HEK293T (cell line): ENCODE measurements around the gene BCO2.
"Not testable (repeated sequence)": the region's sequence is repeated elsewhere in the genome, so short reads cannot be mapped to it uniquely, and the experiment has no call there.

Source experiments
- CTCF ChIA-PET: fragments of 350-600 bp; formaldehyde crosslinking; extraction: SDS; loops from one replicate; lab custom pipeline; 2021; ENCODE audit warnings: antibody characterized with exemption, inconsistent platforms; lab: Yijun Ruan, JAX
- POLR2A ChIA-PET: fragments of 350-600 bp; formaldehyde crosslinking; extraction: SDS; loops from one replicate; lab custom pipeline; 2020; ENCODE audit warnings: antibody characterized with exemption, inconsistent platforms; lab: Yijun Ruan, JAX
- DNase-seq: peaks from one replicate; pipeline ENCODE4 v3.0.0; 2012; ENCODE audit warnings: mixed read lengths; ENCODE audit errors: extremely low spot score
- ARNT ChIP-seq: fragments of 450-650 bp; IDR thresholded peaks from 2 replicates; pipeline ENCODE4 v1.6.1; 2017; ENCODE audit warnings: mild to moderate bottlenecking
- BHLHE40 ChIP-seq: fragments of 450-650 bp; IDR thresholded peaks from 2 replicates; pipeline ENCODE4 v1.6.1; 2016; ENCODE audit warnings: mild to moderate bottlenecking, moderate library complexity, borderline replicate concordance
- CTBP1 ChIP-seq: fragments of 450-650 bp; IDR thresholded peaks from 2 replicates; pipeline ENCODE4 v1.6.1; 2016; ENCODE audit warnings: borderline replicate concordance
- ELF4 ChIP-seq: fragments of 450-650 bp; IDR thresholded peaks from 2 replicates; pipeline ENCODE4 v1.6.1; 2017; ENCODE audit warnings: antibody characterized with exemption
- FOXA1 ChIP-seq: fragments of 450-650 bp; IDR thresholded peaks from 2 replicates; pipeline ENCODE4 v1.6.1; 2016; ENCODE audit warnings: mild to moderate bottlenecking
- FOXK2 ChIP-seq: fragments of 450-650 bp; IDR thresholded peaks from 2 replicates; pipeline ENCODE4 v1.6.1; 2016; ENCODE audit warnings: mild to moderate bottlenecking
- FOXM1 ChIP-seq: fragments of 450-650 bp; IDR thresholded peaks from 2 replicates; pipeline ENCODE4 v1.6.1; 2017; ENCODE audit warnings: mild to moderate bottlenecking, borderline replicate concordance
- HDGF ChIP-seq: fragments of 450-650 bp; IDR thresholded peaks from 2 replicates; pipeline ENCODE4 v1.6.1; 2017; ENCODE audit warnings: antibody characterized with exemption, borderline replicate concordance
- L3MBTL2 ChIP-seq: fragments of 450-650 bp; conservative IDR thresholded peaks from 2 replicates; pipeline ENCODE4 v1.6.1; 2016; ENCODE audit warnings: mild to moderate bottlenecking
- LEF1 ChIP-seq: fragments of 450-650 bp; IDR thresholded peaks from 2 replicates; pipeline ENCODE4 v1.6.1; 2017; ENCODE audit warnings: mild to moderate bottlenecking, borderline replicate concordance
- NFRKB ChIP-seq: fragments of 450-650 bp; IDR thresholded peaks from 2 replicates; pipeline ENCODE4 v1.6.1; 2016; ENCODE audit warnings: mild to moderate bottlenecking, moderate library complexity
- PKNOX1 ChIP-seq: fragments of 450-650 bp; IDR thresholded peaks from 2 replicates; pipeline ENCODE4 v1.6.1; 2016
- SP1 ChIP-seq: fragments of 450-650 bp; IDR thresholded peaks from 2 replicates; pipeline ENCODE4 v1.6.1; 2017
- SUZ12 ChIP-seq: fragments of 450-650 bp; IDR thresholded peaks from 2 replicates; pipeline ENCODE4 v1.6.1; 2016; ENCODE audit warnings: mild to moderate bottlenecking
- TARDBP ChIP-seq: fragments of 450-650 bp; IDR thresholded peaks from 2 replicates; pipeline ENCODE4 v1.6.1; 2016
- ZNF384 ChIP-seq: fragments of 450-650 bp; IDR thresholded peaks from 2 replicates; pipeline ENCODE4 v1.6.1; 2016

BCO2 gene

GRCh38 chr11:112182867-112183266 lies 7.6 kb downstream of the BCO2 start:
- TF ChIP-seq SP1, result no peak
- no peak for TF ChIP-seq LEF1
- no peak for TF ChIP-seq CTBP1
- TF ChIP-seq FOXK2, result no peak
- no peak for TF ChIP-seq ZNF384
- TF ChIP-seq TARDBP, result no peak
- no peak for TF ChIP-seq SUZ12
- TF ChIP-seq ELF4, result no peak
- no peak for TF ChIP-seq FOXA1
- no peak for TF ChIP-seq PKNOX1
- no peak for TF ChIP-seq NFRKB
- no peak for TF ChIP-seq HDGF
- TF ChIP-seq L3MBTL2, result no peak
- no peak for TF ChIP-seq BHLHE40
- no peak for TF ChIP-seq ARNT
- TF ChIP-seq FOXM1, result no peak
- ChIA-PET POLR2A (no interaction called here), CTCF (no interaction called here)
- DNase-seq, result no peak

- TF ChIP-seq ARNT (no peak), FOXM1 (no peak), CTBP1 (no peak), ZNF384 (no peak), TARDBP (no peak), FOXK2 (no peak), BHLHE40 (no peak), L3MBTL2 (no peak), HDGF (no peak), LEF1 (no peak), ELF4 (no peak), SP1 (no peak), NFRKB (no peak), FOXA1 (no peak), SUZ12 (no peak), PKNOX1 (no peak)
- CTCF ChIA-PET, result interaction anchor here (1.0 kb wide), 1 partner anchor 11 kb away, joined by 3 read pairs; the partner anchor contains the start of gene BCO2
- DNase-seq, result no peak
- POLR2A ChIA-PET, result no interaction called here
Measured at GRCh38 chr11:112185883-112186282, 10.6 kb downstream of the BCO2 start.

GRCh38 chr11:112186304-112186703 lies 11.0 kb downstream of the BCO2 start:
- no peak for TF ChIP-seq FOXK2
- no peak for TF ChIP-seq HDGF
- TF ChIP-seq FOXM1, result no peak
- no peak for TF ChIP-seq BHLHE40
- no peak for TF ChIP-seq L3MBTL2
- DNase-seq, result no peak
- ChIA-PET CTCF (interaction anchor here (1.0 kb wide), 1 partner anchor 11 kb away, joined by 3 read pairs; the partner anchor contains the start of gene BCO2), POLR2A (no interaction called here)

- POLR2A ChIA-PET, CTCF ChIA-PET, DNase-seq: not testable (repeated sequence)
Measured at GRCh38 chr11:112195113-112195512, 19.8 kb downstream of the BCO2 start.

GRCh38 chr11:112195951-112196351 lies 20.6 kb downstream of the BCO2 start:
- POLR2A ChIA-PET, result no interaction called here
- TF ChIP-seq ELF4 (no peak), FOXK2 (no peak)
- DNase-seq, result no peak
- CTCF ChIA-PET, result interaction anchor here (0.7 kb wide), 2 partner anchors 21 to 1889 kb away, joined by 3 read pairs; partner anchors contain the start of gene BCO2

GRCh38 chr11:112196519-112197087 lies 21.3 kb downstream of the BCO2 start:
- ChIA-PET CTCF (interaction anchor here (0.7 kb wide), 1 partner anchor 1888 kb away, joined by 3 read pairs; no protein-coding TSS in a partner anchor), POLR2A (no interaction called here)
- TF ChIP-seq NFRKB (no peak), TARDBP (no peak), ZNF384 (no peak)

GRCh38 chr11:112199101-112199500 lies 23.8 kb downstream of the BCO2 start:
- DNase-seq, POLR2A ChIA-PET, CTCF ChIA-PET: not testable (repeated sequence)

More at GRCh38 chr11:112196519-112197087, 21.3 kb downstream of the BCO2 start:
- DNase-seq, result no peak

GRCh38 chr11:112200252-112200651 lies 24.9 kb downstream of the BCO2 start:
- TF ChIP-seq FOXA1, result no peak
- no peak for TF ChIP-seq FOXM1
- TF ChIP-seq ZNF384, result no peak
- no peak for TF ChIP-seq SP1
- TF ChIP-seq LEF1, result no peak
- TF ChIP-seq BHLHE40, result no peak
- TF ChIP-seq SUZ12, result no peak
- no peak for TF ChIP-seq ELF4
- no peak for TF ChIP-seq TARDBP
- TF ChIP-seq HDGF, result no peak
- TF ChIP-seq NFRKB, result no peak
- TF ChIP-seq FOXK2, result no peak
- TF ChIP-seq CTBP1, result no peak
- no peak for TF ChIP-seq PKNOX1
- no peak for TF ChIP-seq L3MBTL2
- no peak for DNase-seq
- CTCF ChIA-PET, result interaction anchor here (0.6 to 0.8 kb wide), 2 partner anchors 79 to 914 kb away, joined by 3 to 8 read pairs; no protein-coding TSS in a partner anchor
- POLR2A ChIA-PET, result no interaction called here
